H1 (cell line): ENCODE measurements around the gene BSG. TPM values are rescaled to one million over a fixed set of nuclear protein-coding genes. Genes with fewer than 3 reads are reported as not detected.

Source experiments
- BACH1 ChIP-seq: IDR thresholded peaks from 2 replicates; pipeline ENCODE4 v1.6.1; 2012; ENCODE audit warnings: low read length, improper control_type of control experiment
- BCL11A ChIP-seq, 2 experiments: IDR thresholded peaks; one replicate each; pipeline ENCODE4 v1.6.1; 2011; ENCODE audit warnings: low read depth in 2 of 2, low read length in 2 of 2, mild to moderate bottlenecking in 2 of 2
- SUZ12 ChIP-seq: fragments of 200-600 bp; sonication (generic); IDR thresholded peaks from 2 replicates; pipeline ENCODE4 v1.6.1; 2012; ENCODE audit warnings: mild to moderate bottlenecking, inconsistent platforms, low read length, moderate library complexity, mixed read lengths
- USF2 ChIP-seq: IDR thresholded peaks from 2 replicates; pipeline ENCODE4 v1.6.1; 2011; ENCODE audit warnings: low read length, improper control_type of control experiment
- polyA plus RNA-seq, 7 experiments: library from polyadenylated mRNA; depleted of rRNA in 3 of 7; stranded (reverse) in 5 of 7; unstranded in 2 of 7; fragments of >200 nt in 5 of 7; fragments of 200-250 nt in 2 of 7; gene quantifications; 1 replicate in 5 of 7; 2 replicates in 1 of 7; 4 replicates in 1 of 7; pipeline versions ENCODE4 v1.2.1 to v1.2.3, GENCODE V29; 2011 to 2013; ENCODE audit warnings: missing spikeins in 2 of 7, mixed read lengths in 2 of 7
- total RNA-seq: library from RNA; stranded (reverse); fragmentation: NEBNext Ultra II Directional; extraction: Animal tissue kit (Norgen Biotek cat#: 25700); gene quantifications from 2 replicates; pipeline ENCODE4 v1.2.1, GENCODE V29; 2021

BSG gene
- total and polyA plus RNA-seq, 2 of the 8 experiments (the other 6 are each of a cell fraction or from before 2014, with no cell fraction given) = 726 to 1,055 TPM

- TF ChIP-seq BCL11A (IDR thresholded peaks at IDR 0.05; ENCODE audit: low read depth in 2 of 2, low read length in 2 of 2) (no peak), SUZ12 (no peak), BACH1 (no peak), USF2 (no peak)
- TF ChIP-seq, all 59 proteins: peak for 0
Measured at GRCh38 chr19:629961-630714, 57.7 kb downstream of the BSG start (continued).
